ENCODE measurements around the gene HOXB8.

GRCh38 chr17:48615963-48616716, 1.0 kb upstream of the HOXB8 start:
- TF ChIP-seq CTCF (IDR thresholded peaks at IDR 0.05) (no peak), POLR2A (IDR thresholded peaks at IDR 0.05) (no peak)
